ENCODE measurements around the gene IGSF8. TPM values are rescaled to one million over a fixed set of nuclear protein-coding genes. Genes with fewer than 3 reads are reported as not detected.

The IGSF8 gene
- total RNA-seq, 1 donor from 2014 or later: 37.9 TPM

DNA sequence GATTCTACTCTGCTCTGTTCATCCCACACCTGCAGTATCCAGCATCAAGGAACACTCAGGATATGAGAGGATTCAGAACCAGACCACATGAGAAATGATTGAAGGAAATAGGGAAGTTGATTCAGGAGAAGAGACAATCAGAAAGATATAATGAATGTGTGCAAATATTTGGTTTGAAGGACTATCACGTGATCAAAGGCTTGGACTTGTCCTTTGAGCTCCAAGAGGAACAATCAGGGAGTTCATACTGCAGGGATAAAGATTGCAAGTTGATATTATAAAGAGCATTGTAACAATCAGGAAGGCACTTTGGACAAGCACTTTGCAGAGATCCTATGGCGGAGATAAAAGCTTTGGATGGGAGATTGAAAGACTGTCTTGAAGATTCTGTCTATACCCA, 52.8 kb downstream of the IGSF8 start:
- Histone ChIP-seq H3K27me3 (no peaks in the 10 kb centered on the region), H3K4me3 (no peak overlapping the region), H3K9me3 (no peaks in the 10 kb centered on the region), H3K36me3 (no peaks in the 10 kb centered on the region), H3K4me1 (peaks cover 0 to 7% of the 10 kb centered on the region in 2 donors), H3K27ac (no peak overlapping the region)
- intact Hi-C loops (cut with DNase I): loop anchor here (5.0 kb wide), 1 partner anchor 37 kb away; the partner anchor contains the start of gene KCNJ9
- TF ChIP-seq, protein P1, sequence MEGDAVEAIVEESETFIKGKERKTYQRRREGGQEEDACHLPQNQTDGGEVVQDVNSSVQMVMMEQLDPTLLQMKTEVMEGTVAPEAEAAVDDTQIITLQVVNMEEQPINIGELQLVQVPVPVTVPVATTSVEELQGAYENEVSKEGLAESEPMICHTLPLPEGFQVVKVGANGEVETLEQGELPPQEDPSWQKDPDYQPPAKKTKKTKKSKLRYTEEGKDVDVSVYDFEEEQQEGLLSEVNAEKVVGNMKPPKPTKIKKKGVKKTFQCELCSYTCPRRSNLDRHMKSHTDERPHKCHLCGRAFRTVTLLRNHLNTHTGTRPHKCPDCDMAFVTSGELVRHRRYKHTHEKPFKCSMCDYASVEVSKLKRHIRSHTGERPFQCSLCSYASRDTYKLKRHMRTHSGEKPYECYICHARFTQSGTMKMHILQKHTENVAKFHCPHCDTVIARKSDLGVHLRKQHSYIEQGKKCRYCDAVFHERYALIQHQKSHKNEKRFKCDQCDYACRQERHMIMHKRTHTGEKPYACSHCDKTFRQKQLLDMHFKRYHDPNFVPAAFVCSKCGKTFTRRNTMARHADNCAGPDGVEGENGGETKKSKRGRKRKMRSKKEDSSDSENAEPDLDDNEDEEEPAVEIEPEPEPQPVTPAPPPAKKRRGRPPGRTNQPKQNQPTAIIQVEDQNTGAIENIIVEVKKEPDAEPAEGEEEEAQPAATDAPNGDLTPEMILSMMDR (IDR thresholded peaks at IDR 0.05): no peak
- DNase-seq (ENCODE audit: low spot score in 2 of 2): no peak

GRCh38 chr1:160043543-160043942, 54.9 kb downstream of the IGSF8 start:
- H3K4me1 ChIP-seq: peaks cover 0 to 7% of the 10 kb centered on the region in 2 donors
- no peak overlapping the region for H3K27ac ChIP-seq
- no peak overlapping the region for H3K4me3 ChIP-seq
- intact Hi-C loops (cut with DNase I): no loop called here
- DNase-seq (ENCODE audit: low spot score in 2 of 2): no peak
- no peaks in the 10 kb centered on the region for H3K9me3 ChIP-seq
- H3K27me3 ChIP-seq: no peaks in the 10 kb centered on the region
- TF ChIP-seq, protein P1 (IDR thresholded peaks at IDR 0.05): no peak
- H3K36me3 ChIP-seq: no peaks in the 10 kb centered on the region

Other genes with a start within 250 kb of the IGSF8 start
- not detected for gene VSIG8, start 236.0 kb downstream of the IGSF8 start, total RNA-seq
- not detected for gene CFAP45, start 198.5 kb downstream of the IGSF8 start, total RNA-seq
- gene TAGLN2, start 173.1 kb downstream of the IGSF8 start, total RNA-seq: 363 TPM
- gene IGSF9, start 153.0 kb downstream of the IGSF8 start, total RNA-seq: 0.11 TPM
- not detected for gene SLAMF9, start 144.4 kb downstream of the IGSF8 start, total RNA-seq
- 6.1 TPM for gene PIGM, start 66.6 kb downstream of the IGSF8 start, total RNA-seq
- not detected for gene KCNJ10, start 28.5 kb downstream of the IGSF8 start, total RNA-seq
- gene KCNJ9, start 17.1 kb downstream of the IGSF8 start, total RNA-seq: 1.2 TPM
- gene ATP1A2, start 17.1 kb upstream of the IGSF8 start, total RNA-seq: 316 TPM
- not detected for gene ATP1A4, start 53.0 kb upstream of the IGSF8 start, total RNA-seq
- gene CASQ1, start 92.0 kb upstream of the IGSF8 start, total RNA-seq: not detected
- 178 TPM for gene PEA15, start 106.8 kb upstream of the IGSF8 start, total RNA-seq
- gene DCAF8, start 163.9 kb upstream of the IGSF8 start, total RNA-seq: 68.9 TPM
- gene PEX19, start 186.5 kb upstream of the IGSF8 start, total RNA-seq: 36.6 TPM
- 56.3 TPM for gene COPA, start 244.6 kb upstream of the IGSF8 start, total RNA-seq
- 141 TPM for gene NCSTN, start 244.8 kb upstream of the IGSF8 start, total RNA-seq

Data from ascending aorta (tissue), 2 donors.